ENCODE data around the gene BAZ1B. TPM values are rescaled to one million over a fixed set of nuclear protein-coding genes. Genes with fewer than 3 reads are reported as not detected.

BAZ1B gene
- total RNA-seq, 4 donors from 2014 or later = 31.2 to 47.0 (median 42.0) TPM

DNA sequence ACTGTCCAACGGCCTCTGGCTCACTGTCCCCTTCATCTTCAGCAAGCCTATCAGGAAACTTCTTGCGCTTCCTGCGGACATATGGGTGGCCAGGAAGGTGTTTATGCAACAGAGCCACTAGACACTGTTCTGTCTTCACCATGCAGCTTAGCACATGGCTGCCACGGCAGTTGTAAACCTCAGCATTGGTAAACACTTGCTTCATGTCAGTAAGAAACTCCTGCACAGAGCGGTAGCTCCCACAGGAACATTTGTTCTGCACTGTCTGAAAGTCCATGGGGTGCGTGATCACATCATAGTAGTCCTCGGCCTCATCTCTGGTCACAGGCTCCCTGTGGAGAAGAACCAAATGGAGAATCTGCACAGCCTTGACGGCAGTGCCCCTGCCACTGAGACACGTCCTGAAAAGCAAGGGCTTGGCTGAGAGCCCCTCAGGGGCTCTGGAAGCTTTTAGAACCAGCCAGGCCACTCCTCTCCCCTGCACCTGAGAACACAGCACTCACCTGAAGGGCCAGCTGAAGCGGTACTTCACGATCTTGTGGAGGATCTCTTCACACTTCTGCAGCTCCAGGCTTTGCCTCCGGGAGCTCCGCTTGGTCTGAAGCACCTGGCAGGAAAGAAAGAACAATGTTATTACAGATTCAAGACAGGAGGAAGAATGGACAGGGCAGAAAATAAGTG lies 79.7 kb downstream of the BAZ1B start:
- Histone ChIP-seq H3K4me3 (no peak overlapping the region), H3K36me3 (peaks cover 0 to 66% of the 10 kb centered on the region in 2 donors), H3K9me3 (no peaks in the 10 kb centered on the region), H3K27ac (no peak overlapping the region), H3K4me1 (peaks cover 9 to 18% of the 10 kb centered on the region in 2 donors), H3K27me3 (no peaks in the 10 kb centered on the region)
- ATAC-seq = no peak
- intact Hi-C loops (cut with DNase I; ENCODE audit: low total_unique reads) = no loop called here
- in situ Hi-C loops (cut with MboI; ENCODE audit: low sequenced_read_pairs in 4 of 4) = loop anchor here in 3 of 4 donors (10.0 kb wide), 2 partner anchors 98 to 108 kb away; no protein-coding TSS in a partner anchor
- TF ChIP-seq POLR2A (IDR thresholded peaks at IDR 0.05) (no peak), CTCF (IDR thresholded peaks at IDR 0.05 in 4 of 5, conservative IDR thresholded peaks at IDR 0.05 in 1 of 5) (no peak)
- DNase-seq = no peak

DNA sequence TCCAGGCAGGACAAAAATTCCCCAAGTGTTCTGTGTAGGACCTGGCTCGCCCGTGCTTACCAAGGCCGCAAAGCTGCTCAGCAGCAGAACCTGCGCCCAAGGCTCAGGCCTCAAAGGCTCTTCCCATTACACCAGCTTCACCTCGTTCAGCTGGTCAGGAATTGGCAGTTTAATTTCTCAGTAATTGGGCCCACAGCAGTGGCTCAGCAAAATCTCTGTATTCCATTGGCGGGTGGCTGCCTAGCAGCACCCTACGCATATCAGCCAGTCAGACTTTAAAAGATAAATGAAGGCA lies 82.7 kb downstream of the BAZ1B start:
- H3K4me1 ChIP-seq = peaks cover 14 to 22% of the 10 kb centered on the region in 2 donors
- intact Hi-C loops (cut with DNase I; ENCODE audit: low total_unique reads) = no loop called here
- H3K36me3 ChIP-seq = peaks cover 0 to 40% of the 10 kb centered on the region in 2 donors
- no peak overlapping the region for H3K4me3 ChIP-seq
- peak overlapping the region in 1 of 4 donors; percentile 38 for H3K27ac ChIP-seq
- TF ChIP-seq CTCF (IDR thresholded peaks at IDR 0.05 in 4 of 5, conservative IDR thresholded peaks at IDR 0.05 in 1 of 5) (no peak), POLR2A (IDR thresholded peaks at IDR 0.05) (no peak)
- DNase-seq (no peak), ATAC-seq (no peak)
- H3K27me3 ChIP-seq = no peaks in the 10 kb centered on the region
- no peaks in the 10 kb centered on the region for H3K9me3 ChIP-seq
- in situ Hi-C loops (cut with MboI; ENCODE audit: low sequenced_read_pairs in 4 of 4) = no loop called here

DNA sequence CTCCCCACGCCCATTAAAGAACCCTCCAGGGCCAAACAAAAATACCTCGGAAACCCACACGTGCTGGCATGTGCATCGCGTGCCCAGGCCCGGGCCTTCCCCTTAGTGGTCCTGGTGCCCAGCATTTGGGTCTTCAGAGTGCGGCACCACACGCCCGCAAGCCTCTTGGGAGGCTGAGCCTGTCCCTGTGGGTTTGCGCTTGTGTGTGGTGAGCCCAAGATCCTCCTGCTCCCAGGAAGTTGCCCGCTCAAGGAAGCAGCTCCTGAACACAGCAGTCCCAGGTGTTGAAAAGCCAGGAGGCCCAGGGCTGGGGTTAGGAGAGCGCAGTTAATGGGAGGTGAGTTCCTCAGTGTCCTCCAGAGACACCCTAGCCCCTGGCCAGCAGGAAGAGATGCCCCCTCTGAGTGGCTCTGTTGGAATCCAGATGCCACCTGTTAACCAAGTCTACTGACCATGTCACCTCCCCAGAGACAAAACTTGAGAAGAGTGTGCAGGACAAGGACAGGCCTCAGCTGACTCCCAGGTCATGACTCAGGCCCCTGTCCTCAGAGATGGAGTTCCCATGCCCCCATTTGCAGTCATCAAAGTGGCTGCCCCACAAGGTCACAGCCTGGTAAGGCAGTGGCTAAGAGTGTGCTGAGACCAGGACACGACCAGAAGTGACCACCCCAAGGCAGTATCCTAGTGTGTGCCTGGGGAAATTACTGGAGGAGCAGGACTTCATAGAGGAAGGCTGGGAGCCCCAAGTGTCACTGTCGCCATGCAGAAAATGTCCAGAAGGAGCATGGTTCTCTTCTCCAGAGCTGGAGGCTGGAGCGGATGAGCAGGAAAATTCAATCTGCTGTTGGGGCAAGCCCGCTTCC lies 83.3 kb downstream of the BAZ1B start:
- H3K4me1 ChIP-seq = peaks cover 10 to 20% of the 10 kb centered on the region in 2 donors
- peak overlapping the region in 1 of 4 donors; percentile 38 for H3K27ac ChIP-seq
- intact Hi-C loops (cut with DNase I; ENCODE audit: low total_unique reads) (no loop called here), in situ Hi-C loops (cut with MboI; ENCODE audit: low sequenced_read_pairs in 4 of 4) (no loop called here)
- ATAC-seq = peak; percentile 19 to 50
- H3K36me3 ChIP-seq = peaks cover 0 to 34% of the 10 kb centered on the region in 2 donors
- H3K9me3 ChIP-seq = no peaks in the 10 kb centered on the region
- no peaks in the 10 kb centered on the region for H3K27me3 ChIP-seq
- TF ChIP-seq CTCF (IDR thresholded peaks at IDR 0.05 in 4 of 5, conservative IDR thresholded peaks at IDR 0.05 in 1 of 5) (no peak), POLR2A (IDR thresholded peaks at IDR 0.05) (no peak)
- H3K4me3 ChIP-seq = no peak overlapping the region
- peak in 1 of 2 donors; percentile 43 for DNase-seq

DNA sequence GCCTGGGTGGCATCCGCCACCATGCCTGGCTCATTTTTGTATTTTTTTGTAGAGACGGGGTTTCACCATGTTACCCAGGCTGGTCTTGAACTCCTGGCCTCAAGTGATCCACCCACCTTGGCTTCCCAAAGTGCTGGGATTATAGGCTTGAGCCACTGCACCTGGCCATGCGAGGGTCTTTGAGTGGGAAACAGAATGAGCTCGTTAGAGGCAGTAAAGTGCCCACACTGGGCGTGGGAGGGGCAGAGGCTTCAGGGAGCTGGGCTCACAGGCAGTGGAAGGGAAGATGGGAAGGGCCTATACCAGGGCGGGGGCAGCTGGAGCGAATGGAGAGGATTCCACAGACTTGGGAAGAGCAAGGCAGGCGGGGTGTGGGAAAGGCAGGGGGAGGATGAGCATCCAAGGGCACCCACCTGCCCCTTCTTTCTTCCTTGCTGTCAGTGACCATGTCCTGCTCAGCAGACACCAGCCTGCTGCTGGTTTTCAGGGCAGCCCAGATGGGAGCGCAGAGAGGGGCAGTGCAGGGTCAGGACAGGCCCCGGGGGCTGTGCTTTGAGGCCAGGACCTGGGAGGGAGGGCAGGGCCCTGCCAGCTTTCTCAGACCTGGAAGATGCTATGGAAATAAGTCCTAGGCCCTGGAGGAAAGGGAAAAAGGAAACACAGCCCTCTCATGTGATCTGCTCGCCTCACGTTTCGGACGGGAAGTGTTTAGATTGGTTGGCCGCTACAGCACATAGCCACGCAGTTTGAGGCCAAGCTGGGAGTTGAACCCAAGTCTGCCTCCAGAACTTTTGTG lies 84.3 kb downstream of the BAZ1B start:
- H3K36me3 ChIP-seq = peaks cover 0 to 24% of the 10 kb centered on the region in 2 donors
- H3K4me1 ChIP-seq = peaks cover 10 to 20% of the 10 kb centered on the region in 2 donors
- DNase-seq (no peak), ATAC-seq (no peak)
- no peaks in the 10 kb centered on the region for H3K9me3 ChIP-seq
- TF ChIP-seq POLR2A (IDR thresholded peaks at IDR 0.05) (no peak), CTCF (IDR thresholded peaks at IDR 0.05 in 4 of 5, conservative IDR thresholded peaks at IDR 0.05 in 1 of 5) (no peak)
- no peaks in the 10 kb centered on the region for H3K27me3 ChIP-seq
- in situ Hi-C loops (cut with MboI; ENCODE audit: low sequenced_read_pairs in 4 of 4) (no loop called here), intact Hi-C loops (cut with DNase I; ENCODE audit: low total_unique reads) (no loop called here)
- no peak overlapping the region for H3K27ac ChIP-seq
- no peak overlapping the region for H3K4me3 ChIP-seq
